Mucosa of rectum (tissue), 2 donors: ENCODE data around the gene HBA1.

Experiments used
- H3K27ac ChIP-seq, 2 donors: one replicate each; pipeline ENCODE4 v1.7.0; 2013; ENCODE audit warnings: inconsistent platforms in 2 of 2, low read depth in 2 of 2, low read length in 2 of 2
- H3K27me3 ChIP-seq, 2 donors: one replicate each; pipeline ENCODE4 v1.7.0; 2013; ENCODE audit warnings: low read length in 2 of 2; ENCODE audit not compliant: control insufficient read depth in 2 of 2, insufficient read depth in 2 of 2
- H3K36me3 ChIP-seq, 2 donors: one replicate each; pipeline ENCODE4 v1.7.0; 2013; ENCODE audit warnings: low read length in 2 of 2; ENCODE audit not compliant: control insufficient read depth in 2 of 2, insufficient read depth in 2 of 2
- H3K4me1 ChIP-seq, 2 donors: one replicate each; pipeline ENCODE4 v1.7.0; 2013; ENCODE audit warnings: low read length in 2 of 2, mild to moderate bottlenecking in 1 of 2; ENCODE audit not compliant: control insufficient read depth in 2 of 2, insufficient read depth in 2 of 2
- H3K4me3 ChIP-seq, 2 donors: one replicate each; pipeline ENCODE4 v1.7.0; 2013; ENCODE audit warnings: low read length in 2 of 2
- H3K9ac ChIP-seq, 2 donors: one replicate each; pipeline ENCODE4 v1.7.0; 2013; ENCODE audit warnings: low read length in 2 of 2, low read depth in 1 of 2, mild to moderate bottlenecking in 1 of 2
- H3K9me3 ChIP-seq, 2 donors: one replicate each; pipeline ENCODE4 v1.7.0; 2013; ENCODE audit warnings: low read length in 2 of 2; ENCODE audit not compliant: control insufficient read depth in 2 of 2
- donor health status: healthy.
- donor health status: Normal muscosa, but diverticular disease.

HBA1 gene

DNA sequence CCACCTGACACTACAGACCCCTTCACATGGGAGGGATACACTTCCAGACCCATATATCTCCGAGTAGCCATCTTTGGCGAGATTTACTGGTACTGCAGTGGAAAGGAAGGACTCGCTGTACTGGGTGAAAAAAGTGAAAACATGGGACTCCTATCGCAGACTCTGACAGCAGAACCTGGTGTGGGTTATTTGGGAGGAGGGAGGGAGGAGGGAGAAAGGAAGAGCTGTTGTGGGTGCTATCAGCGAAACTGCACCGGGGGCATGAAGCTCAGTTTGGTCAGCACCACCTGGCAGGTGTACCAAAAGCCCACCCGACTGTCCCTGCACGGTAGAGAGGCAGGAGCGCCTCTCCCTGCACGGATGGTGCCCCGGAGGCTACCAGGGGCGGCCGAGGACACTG, 8.7 kb downstream of the HBA1 start:
- H3K4me1 ChIP-seq: peaks cover 7 to 10% of the 10 kb centered on the region in 2 donors
- peaks cover 24 to 28% of the 10 kb centered on the region in 2 donors for H3K36me3 ChIP-seq
- no peaks in the 10 kb centered on the region for H3K9me3 ChIP-seq
- peaks cover 3 to 5% of the 10 kb centered on the region in 2 donors for H3K27me3 ChIP-seq
- no peak overlapping the region for H3K4me3 ChIP-seq
- no peak overlapping the region for H3K27ac ChIP-seq
- H3K9ac ChIP-seq: no peak overlapping the region

DNA sequence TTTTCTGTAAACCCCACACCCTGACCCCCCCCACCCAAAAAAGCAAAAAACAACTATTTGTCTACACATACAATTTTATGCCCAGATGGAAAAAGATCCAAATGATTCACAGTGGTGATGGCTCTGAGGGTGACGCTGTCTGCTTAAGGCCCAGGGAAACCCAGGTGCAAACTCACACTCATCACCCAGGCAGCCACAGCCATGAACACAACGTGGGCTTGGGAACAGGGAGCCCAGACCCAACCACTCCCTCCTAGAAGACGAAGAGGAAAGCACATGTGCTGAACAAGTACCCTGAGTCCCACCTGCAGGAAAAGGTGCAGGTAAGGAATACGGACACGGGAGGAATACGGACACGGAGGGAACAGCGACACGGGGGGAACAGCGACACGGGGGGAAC, 9.2 kb downstream of the HBA1 start:
- Histone ChIP-seq H3K27ac (no peak overlapping the region), H3K4me1 (peaks cover 7 to 8% of the 10 kb centered on the region in 2 donors), H3K9me3 (no peaks in the 10 kb centered on the region), H3K27me3 (peaks cover 3 to 5% of the 10 kb centered on the region in 2 donors), H3K36me3 (peaks cover 29 to 33% of the 10 kb centered on the region in 2 donors), H3K4me3 (no peak overlapping the region), H3K9ac (no peak overlapping the region)

DNA sequence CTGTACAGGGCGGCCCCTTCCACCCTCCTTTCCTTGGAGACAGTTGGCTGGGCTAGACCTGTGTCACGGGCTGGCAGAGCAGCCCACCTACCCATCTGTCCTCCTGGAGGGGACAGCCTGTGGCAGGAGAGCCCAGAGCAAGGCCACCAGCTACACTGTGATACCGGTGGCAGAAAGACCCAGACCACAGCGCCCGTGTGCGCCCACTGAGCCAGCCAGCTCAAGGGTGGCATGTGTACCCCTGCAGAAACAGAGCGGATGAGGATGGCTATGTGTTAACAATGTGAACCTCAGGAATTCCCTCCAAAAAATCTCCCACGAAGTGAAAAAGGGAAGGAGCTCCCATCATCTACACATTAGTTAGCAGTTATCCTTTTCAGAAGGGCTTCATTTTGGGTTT, 10.8 kb downstream of the HBA1 start:
- peaks cover 0 to 3% of the 10 kb centered on the region in 2 donors for H3K4me1 ChIP-seq
- H3K9me3 ChIP-seq: no peaks in the 10 kb centered on the region
- peaks cover 40 to 48% of the 10 kb centered on the region in 2 donors for H3K36me3 ChIP-seq
- no peak overlapping the region for H3K27ac ChIP-seq
- no peaks in the 10 kb centered on the region for H3K27me3 ChIP-seq
- no peak overlapping the region for H3K9ac ChIP-seq
- H3K4me3 ChIP-seq: no peak overlapping the region

DNA sequence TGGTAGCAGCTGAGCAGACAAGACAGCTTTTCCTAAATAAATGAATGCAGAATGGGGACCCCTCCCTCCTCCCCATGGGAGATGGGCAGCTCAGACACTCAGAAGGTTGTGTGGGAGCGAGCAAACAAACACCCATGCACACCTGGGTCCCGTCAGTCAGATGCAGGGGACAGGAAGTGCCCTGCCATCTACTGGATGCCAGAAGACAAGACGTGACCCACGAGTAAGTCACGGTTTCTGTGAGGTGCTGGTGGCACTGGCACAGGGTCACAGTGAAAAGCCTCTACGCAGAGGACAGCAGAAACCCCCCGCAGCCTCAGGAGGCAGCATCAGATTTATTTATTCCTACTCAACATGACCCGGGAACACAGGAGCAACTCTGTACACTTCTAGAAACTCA, 12.2 kb downstream of the HBA1 start:
- H3K36me3 ChIP-seq: peaks cover 44 to 53% of the 10 kb centered on the region in 2 donors
- H3K9me3 ChIP-seq: no peaks in the 10 kb centered on the region
- H3K4me3 ChIP-seq: no peak overlapping the region
- no peak overlapping the region for H3K27ac ChIP-seq
- H3K4me1 ChIP-seq: peaks cover 0 to 3% of the 10 kb centered on the region in 2 donors
- no peaks in the 10 kb centered on the region for H3K27me3 ChIP-seq
- H3K9ac ChIP-seq: no peak overlapping the region

DNA sequence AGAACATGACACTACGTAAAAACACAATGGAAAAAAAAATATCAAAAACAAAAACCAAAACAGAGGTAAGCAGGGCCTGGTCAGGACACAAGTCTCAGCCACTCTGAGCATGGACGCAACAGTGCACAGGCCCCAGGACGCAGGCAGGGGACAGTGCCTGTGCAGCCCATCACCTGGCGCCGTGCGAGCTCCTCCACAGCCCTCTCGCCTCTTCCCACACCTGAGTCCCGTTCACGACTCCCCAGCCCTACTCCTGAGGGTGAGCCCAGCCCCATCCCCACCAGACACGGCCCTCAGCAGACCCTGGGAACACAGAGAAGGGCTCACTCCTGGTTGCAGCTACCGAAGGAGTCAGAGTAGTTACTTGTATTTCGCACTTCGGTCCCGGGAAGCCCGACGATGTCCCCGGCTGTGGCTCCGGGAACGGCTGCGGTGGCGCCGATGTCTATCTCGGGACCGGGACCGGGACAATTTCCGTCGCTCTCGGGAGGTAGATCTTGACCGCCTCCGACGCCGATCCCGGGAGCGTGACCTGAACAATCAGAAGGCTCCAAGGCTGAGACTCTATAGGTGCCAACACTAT, 13.2 kb downstream of the HBA1 start:
- H3K27ac ChIP-seq: no peak overlapping the region
- H3K36me3 ChIP-seq: peaks cover 47 to 61% of the 10 kb centered on the region in 2 donors
- H3K9me3 ChIP-seq: no peaks in the 10 kb centered on the region
- H3K27me3 ChIP-seq: no peaks in the 10 kb centered on the region
- no peaks in the 10 kb centered on the region for H3K4me1 ChIP-seq
- H3K9ac ChIP-seq: no peak overlapping the region
- no peak overlapping the region for H3K4me3 ChIP-seq

DNA sequence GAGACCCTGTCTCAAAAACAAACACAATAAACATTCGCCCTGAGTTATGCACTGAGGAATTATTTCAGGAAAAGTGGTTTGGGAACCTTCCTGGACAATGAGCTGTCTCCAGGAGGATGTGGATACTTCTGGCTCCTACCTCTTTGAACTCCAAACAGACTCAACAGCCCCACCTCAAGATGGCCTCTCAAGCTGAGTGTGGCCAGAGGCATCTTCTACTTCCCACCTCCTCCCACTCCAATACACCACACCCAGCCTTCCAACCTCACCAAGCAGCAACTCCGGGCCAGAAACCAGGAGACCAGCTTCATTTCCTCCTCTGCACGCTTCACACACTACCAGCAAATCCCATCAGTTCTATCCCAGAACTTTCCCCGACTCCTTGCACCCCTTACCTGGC, 15.4 kb downstream of the HBA1 start:
- peaks cover 56 to 75% of the 10 kb centered on the region in 2 donors for H3K36me3 ChIP-seq

DNA sequence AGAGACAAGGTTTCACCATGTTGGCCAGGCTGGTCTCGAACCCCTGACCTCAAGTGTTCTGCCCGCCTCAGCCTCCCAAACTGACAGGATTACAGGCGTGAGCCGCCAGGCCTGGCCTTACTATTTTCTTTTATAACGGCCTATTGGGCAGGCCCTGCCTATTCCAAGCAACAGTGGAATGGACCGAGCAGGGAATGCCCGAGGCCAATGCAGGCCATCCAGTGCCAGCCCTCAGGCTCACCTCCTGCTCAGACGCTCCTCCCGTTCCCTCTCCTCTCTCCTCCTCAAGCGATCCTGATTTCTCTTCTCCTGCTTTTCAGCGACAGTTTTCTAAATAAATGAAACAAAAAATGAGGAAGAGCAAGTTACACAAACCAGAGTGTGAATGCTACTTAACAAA, 16.2 kb downstream of the HBA1 start:
- Histone ChIP-seq H3K9ac (no peak overlapping the region), H3K4me1 (no peaks in the 10 kb centered on the region), H3K27ac (no peak overlapping the region), H3K27me3 (no peaks in the 10 kb centered on the region), H3K4me3 (no peak overlapping the region), H3K9me3 (no peaks in the 10 kb centered on the region), H3K36me3 (peaks cover 53 to 76% of the 10 kb centered on the region in 2 donors)

More for the DNA sequence above, 15.4 kb downstream of the HBA1 start:
- Histone ChIP-seq H3K4me1 (no peaks in the 10 kb centered on the region), H3K9me3 (no peaks in the 10 kb centered on the region), H3K27me3 (no peaks in the 10 kb centered on the region), H3K9ac (no peak overlapping the region), H3K27ac (no peak overlapping the region), H3K4me3 (no peak overlapping the region)

DNA sequence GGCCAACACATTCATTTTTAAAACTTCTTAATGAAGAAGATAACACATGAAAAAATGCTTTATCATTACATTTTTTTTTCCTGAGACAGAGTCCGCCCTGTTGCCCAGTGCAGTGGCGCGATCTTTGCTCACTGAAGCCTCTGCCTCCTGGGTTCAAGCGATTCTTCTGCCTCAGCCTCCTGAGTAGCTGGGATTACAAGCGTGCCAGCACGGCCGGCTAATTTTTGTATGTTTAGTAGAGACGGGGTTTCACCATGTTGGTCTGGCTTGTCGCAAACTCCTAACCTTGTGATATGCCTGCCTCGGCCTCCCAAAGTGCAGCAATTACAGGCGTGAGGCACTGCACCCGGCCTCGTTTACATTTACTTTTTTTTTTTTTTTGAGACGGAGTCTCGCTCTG, 17.0 kb downstream of the HBA1 start:
- Histone ChIP-seq H3K4me3 (no peak overlapping the region), H3K27me3 (no peaks in the 10 kb centered on the region), H3K36me3 (peaks cover 52 to 78% of the 10 kb centered on the region in 2 donors), H3K9ac (no peak overlapping the region), H3K4me1 (no peaks in the 10 kb centered on the region), H3K9me3 (no peaks in the 10 kb centered on the region), H3K27ac (no peak overlapping the region)

DNA sequence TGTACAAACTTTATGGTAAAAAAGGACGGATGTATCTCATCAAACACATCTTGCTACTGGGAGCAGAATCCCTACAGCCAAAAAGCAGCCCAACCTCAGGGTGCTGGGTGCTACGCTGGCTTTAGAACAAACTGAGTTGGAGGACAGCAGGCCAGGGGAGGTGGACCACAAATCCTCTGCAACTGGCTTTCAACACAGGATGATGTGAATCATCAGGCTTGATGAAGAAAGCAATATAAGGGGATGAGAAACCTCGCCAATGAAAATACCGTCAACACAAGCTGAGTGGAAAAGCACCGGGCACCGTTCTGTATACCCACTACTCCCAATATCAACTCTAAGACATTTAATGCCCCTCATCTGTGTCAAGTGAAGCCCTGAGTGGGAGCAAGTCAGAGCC, 18.0 kb downstream of the HBA1 start:
- no peak overlapping the region for H3K9ac ChIP-seq
- peaks cover 49 to 78% of the 10 kb centered on the region in 2 donors for H3K36me3 ChIP-seq
- no peaks in the 10 kb centered on the region for H3K4me1 ChIP-seq

DNA sequence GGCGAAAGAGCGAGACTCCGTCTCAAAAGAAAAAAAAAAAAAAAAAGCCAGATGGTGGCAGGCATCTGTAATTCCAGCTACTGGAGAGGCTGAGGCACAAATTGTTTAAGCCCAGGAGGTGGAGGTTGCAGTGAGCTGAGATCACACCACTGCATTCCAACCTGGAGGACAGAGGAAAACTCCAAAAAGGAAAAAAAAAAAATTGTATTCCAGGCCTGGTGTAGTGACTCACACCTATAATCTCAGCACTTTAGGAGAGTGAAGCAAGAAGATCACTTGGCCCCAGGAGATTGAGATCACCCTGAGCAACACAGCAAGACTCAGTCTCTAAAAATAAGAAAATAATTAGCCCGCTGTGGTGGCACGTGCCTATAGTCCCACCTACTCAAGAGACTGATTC, 23.9 kb downstream of the HBA1 start:
- no peak overlapping the region for H3K9ac ChIP-seq
- H3K4me3 ChIP-seq: no peak overlapping the region
- H3K9me3 ChIP-seq: no peaks in the 10 kb centered on the region
- peaks cover 31 to 53% of the 10 kb centered on the region in 2 donors for H3K36me3 ChIP-seq
- H3K27me3 ChIP-seq: no peaks in the 10 kb centered on the region
- no peaks in the 10 kb centered on the region for H3K4me1 ChIP-seq
- no peak overlapping the region for H3K27ac ChIP-seq

More for the DNA sequence above, 18.0 kb downstream of the HBA1 start:
- H3K4me3 ChIP-seq: no peak overlapping the region
- H3K27me3 ChIP-seq: no peaks in the 10 kb centered on the region
- no peaks in the 10 kb centered on the region for H3K9me3 ChIP-seq
- no peak overlapping the region for H3K27ac ChIP-seq
